ENCODE measurements around the gene MEI1. TPM values are rescaled to one million over a fixed set of nuclear protein-coding genes. Genes with fewer than 3 reads are reported as not detected.
"Not testable (repeated sequence)": the region's sequence is repeated elsewhere in the genome, so short reads cannot be mapped to it uniquely, and the experiment has no call there.

Gene MEI1
- total RNA-seq, 1 donor from 2014 or later, result 26.1 TPM

- Mint-ChIP-seq H3K27me3 (ENCODE audit: low read depth) (no peaks in the 10 kb centered on the region), H3K27ac (no peak overlapping the region), H3K36me3 (ENCODE audit: low read depth) (peaks cover 58% of the 10 kb centered on the region), H3K4me3 (ENCODE audit: low read depth) (no peak overlapping the region), H3K4me1 (ENCODE audit: low read depth) (peaks cover 8% of the 10 kb centered on the region), H3K9me3 (no peaks in the 10 kb centered on the region)
- no peak for DNase-seq (ENCODE audit: low spot score)
- intact Hi-C loops (cut with micrococcal nuclease), result no loop called here
Observed at GRCh38 chr22:41664490-41664889, 34.8 kb upstream of the MEI1 start.

- H3K36me3 Mint-ChIP-seq (ENCODE audit: low read depth), result peaks cover 59% of the 10 kb centered on the region
Observed at GRCh38 chr22:41664951-41665350, 34.4 kb upstream of the MEI1 start.

GRCh38 chr22:41668971-41669911 is 30.1 kb upstream of the MEI1 start:
- no peak overlapping the region for H3K4me3 Mint-ChIP-seq (ENCODE audit: low read depth)
- peaks cover 8% of the 10 kb centered on the region for H3K4me1 Mint-ChIP-seq (ENCODE audit: low read depth)
- no peaks in the 10 kb centered on the region for H3K27me3 Mint-ChIP-seq (ENCODE audit: low read depth)

More at GRCh38 chr22:41664951-41665350, 34.4 kb upstream of the MEI1 start:
- H3K27ac Mint-ChIP-seq, result no peak overlapping the region
- no peaks in the 10 kb centered on the region for H3K27me3 Mint-ChIP-seq (ENCODE audit: low read depth)
- peaks cover 8% of the 10 kb centered on the region for H3K4me1 Mint-ChIP-seq (ENCODE audit: low read depth)
- no peak overlapping the region for H3K4me3 Mint-ChIP-seq (ENCODE audit: low read depth)
- DNase-seq (ENCODE audit: low spot score), result no peak
- intact Hi-C loops (cut with micrococcal nuclease), result no loop called here
- no peaks in the 10 kb centered on the region for H3K9me3 Mint-ChIP-seq

GRCh38 chr22:41672096-41672495 is 27.2 kb upstream of the MEI1 start:
- peaks cover 54% of the 10 kb centered on the region for H3K36me3 Mint-ChIP-seq (ENCODE audit: low read depth)
- H3K27me3 Mint-ChIP-seq (ENCODE audit: low read depth); H3K9me3 Mint-ChIP-seq; intact Hi-C loops (cut with micrococcal nuclease); H3K27ac Mint-ChIP-seq; DNase-seq (ENCODE audit: low spot score); H3K4me3 Mint-ChIP-seq (ENCODE audit: low read depth): not testable (repeated sequence)
- H3K4me1 Mint-ChIP-seq (ENCODE audit: low read depth), result peaks cover 15% of the 10 kb centered on the region

More at GRCh38 chr22:41668971-41669911, 30.1 kb upstream of the MEI1 start:
- Mint-ChIP-seq H3K9me3 (no peaks in the 10 kb centered on the region), H3K36me3 (ENCODE audit: low read depth) (peaks cover 49% of the 10 kb centered on the region), H3K27ac (peak overlapping the region; percentile 28)
- no peak for DNase-seq (ENCODE audit: low spot score)
- intact Hi-C loops (cut with micrococcal nuclease), result no loop called here

- Mint-ChIP-seq H3K27me3 (ENCODE audit: low read depth) (no peaks in the 10 kb centered on the region), H3K36me3 (ENCODE audit: low read depth) (peaks cover 58% of the 10 kb centered on the region), H3K27ac (no peak overlapping the region), H3K9me3 (no peaks in the 10 kb centered on the region), H3K4me1 (ENCODE audit: low read depth) (peaks cover 10% of the 10 kb centered on the region), H3K4me3 (ENCODE audit: low read depth) (no peak overlapping the region)
- intact Hi-C loops (cut with micrococcal nuclease), result no loop called here
- DNase-seq (ENCODE audit: low spot score), result no peak
Observed at GRCh38 chr22:41672780-41673509, 26.4 kb upstream of the MEI1 start.

- no peaks in the 10 kb centered on the region for H3K27me3 Mint-ChIP-seq (ENCODE audit: low read depth)
- no peak overlapping the region for H3K27ac Mint-ChIP-seq
- H3K4me3 Mint-ChIP-seq (ENCODE audit: low read depth), result no peak overlapping the region
- DNase-seq (ENCODE audit: low spot score), result no peak
- intact Hi-C loops (cut with micrococcal nuclease), result no loop called here
- peaks cover 10% of the 10 kb centered on the region for H3K4me1 Mint-ChIP-seq (ENCODE audit: low read depth)
- H3K9me3 Mint-ChIP-seq, result no peaks in the 10 kb centered on the region
- peaks cover 66% of the 10 kb centered on the region for H3K36me3 Mint-ChIP-seq (ENCODE audit: low read depth)
Observed at GRCh38 chr22:41674846-41675340, 24.4 kb upstream of the MEI1 start.

- Mint-ChIP-seq H3K4me3 (ENCODE audit: low read depth) (no peak overlapping the region), H3K9me3 (no peaks in the 10 kb centered on the region), H3K27ac (no peak overlapping the region), H3K27me3 (ENCODE audit: low read depth) (no peaks in the 10 kb centered on the region), H3K36me3 (ENCODE audit: low read depth) (peaks cover 73% of the 10 kb centered on the region), H3K4me1 (ENCODE audit: low read depth) (peaks cover 16% of the 10 kb centered on the region)
- intact Hi-C loops (cut with micrococcal nuclease), result no loop called here
- no peak for DNase-seq (ENCODE audit: low spot score)
Observed at GRCh38 chr22:41676134-41676533, 23.2 kb upstream of the MEI1 start.

- H3K27me3 Mint-ChIP-seq (ENCODE audit: low read depth), result no peaks in the 10 kb centered on the region
- peaks cover 12% of the 10 kb centered on the region for H3K4me1 Mint-ChIP-seq (ENCODE audit: low read depth)
- intact Hi-C loops (cut with micrococcal nuclease), result loop anchor here (2.0 kb wide), 1 partner anchor 15 kb away; no protein-coding TSS in a partner anchor
- no peak for DNase-seq (ENCODE audit: low spot score)
- peaks cover 42% of the 10 kb centered on the region for H3K36me3 Mint-ChIP-seq (ENCODE audit: low read depth)
- H3K9me3 Mint-ChIP-seq, result no peaks in the 10 kb centered on the region
- peak overlapping the region; percentile 95 for H3K27ac Mint-ChIP-seq
- peak overlapping the region; percentile 98 for H3K4me3 Mint-ChIP-seq (ENCODE audit: low read depth)
Observed at GRCh38 chr22:41681616-41682015, 17.7 kb upstream of the MEI1 start.

GRCh38 chr22:41682033-41682807 is 17.1 kb upstream of the MEI1 start:
- peak; percentile 80 for DNase-seq (ENCODE audit: low spot score)
- peaks cover 11% of the 10 kb centered on the region for H3K4me1 Mint-ChIP-seq (ENCODE audit: low read depth)
- peaks cover 39% of the 10 kb centered on the region for H3K36me3 Mint-ChIP-seq (ENCODE audit: low read depth)
- H3K27me3 Mint-ChIP-seq (ENCODE audit: low read depth), result no peaks in the 10 kb centered on the region
- intact Hi-C loops (cut with micrococcal nuclease), result loop anchor here (2.0 kb wide), 1 partner anchor 15 kb away; no protein-coding TSS in a partner anchor
- H3K9me3 Mint-ChIP-seq, result no peaks in the 10 kb centered on the region
- peak overlapping the region; percentile 95 for H3K27ac Mint-ChIP-seq
- peak overlapping the region; percentile 98 for H3K4me3 Mint-ChIP-seq (ENCODE audit: low read depth)

GRCh38 chr22:41683052-41683451 is 16.3 kb upstream of the MEI1 start:
- DNase-seq (ENCODE audit: low spot score), result no peak
- Mint-ChIP-seq H3K36me3 (ENCODE audit: low read depth) (peaks cover 43% of the 10 kb centered on the region), H3K4me3 (ENCODE audit: low read depth) (peak overlapping the region; percentile 98), H3K27me3 (ENCODE audit: low read depth) (no peaks in the 10 kb centered on the region), H3K27ac (peak overlapping the region; percentile 95), H3K4me1 (ENCODE audit: low read depth) (peaks cover 17% of the 10 kb centered on the region), H3K9me3 (no peaks in the 10 kb centered on the region)
- intact Hi-C loops (cut with micrococcal nuclease), result loop anchor here (2.0 kb wide), 1 partner anchor 16 kb away; no protein-coding TSS in a partner anchor

- Mint-ChIP-seq H3K9me3 (no peaks in the 10 kb centered on the region), H3K36me3 (ENCODE audit: low read depth) (peaks cover 42% of the 10 kb centered on the region), H3K27me3 (ENCODE audit: low read depth) (no peaks in the 10 kb centered on the region), H3K4me3 (ENCODE audit: low read depth) (no peak overlapping the region), H3K4me1 (ENCODE audit: low read depth) (peaks cover 17% of the 10 kb centered on the region), H3K27ac (peak overlapping the region; percentile 25)
- DNase-seq (ENCODE audit: low spot score), result no peak
- intact Hi-C loops (cut with micrococcal nuclease), result loop anchor here (2.0 kb wide), 1 partner anchor 17 kb away; no protein-coding TSS in a partner anchor
Observed at GRCh38 chr22:41683616-41684015, 15.7 kb upstream of the MEI1 start.

- no peak overlapping the region for H3K27ac Mint-ChIP-seq
- H3K27me3 Mint-ChIP-seq (ENCODE audit: low read depth), result no peaks in the 10 kb centered on the region
- no peak overlapping the region for H3K4me3 Mint-ChIP-seq (ENCODE audit: low read depth)
- DNase-seq (ENCODE audit: low spot score), result no peak
- H3K36me3 Mint-ChIP-seq (ENCODE audit: low read depth), result peaks cover 41% of the 10 kb centered on the region
- peaks cover 18% of the 10 kb centered on the region for H3K4me1 Mint-ChIP-seq (ENCODE audit: low read depth)
- intact Hi-C loops (cut with micrococcal nuclease), result no loop called here
- no peaks in the 10 kb centered on the region for H3K9me3 Mint-ChIP-seq
Observed at GRCh38 chr22:41684194-41684593, 15.1 kb upstream of the MEI1 start.
